Ovary (tissue), 3 donors: ENCODE data around the gene TBX4.

Source experiments
- CTCF ChIP-seq, 3 donors: fragments of 450-650 bp in 2 of 3; fragments of 200-600 bp in 1 of 3; IDR thresholded peaks; one replicate each; pipeline versions ENCODE4 v1.5.1 to v1.8.0; 2016 to 2022; ENCODE audit warnings: antibody characterized with exemption in 3 of 3, mild to moderate bottlenecking in 1 of 3
- EP300 ChIP-seq: sonication (generic); formaldehyde crosslinking; IDR thresholded peaks from one replicate; pipeline ENCODE4 v1.6.1; 2017; ENCODE audit warnings: antibody characterized with exemption
- POLR2A ChIP-seq: fragments of 450-650 bp; IDR thresholded peaks from one replicate; pipeline ENCODE4 v1.6.1; 2017; ENCODE audit warnings: antibody characterized with exemption, mild to moderate bottlenecking, moderate library complexity
- donor health status: DM: no; HTN: no; CAD: no.

GRCh38 chr17:61420745-61421398 is 31.4 kb upstream of the TBX4 start:
- TF ChIP-seq EP300 (no peak), CTCF (IDR thresholded peaks at IDR 0.05) (no peak), POLR2A (no peak)
